HepG2 (cell line): Measurements from ENCODE around the gene DOCK1. TPM values are rescaled to one million over a fixed set of nuclear protein-coding genes. Genes with fewer than 3 reads are reported as not detected.

Source experiments
- ELF4 ChIP-seq: sonication (generic); formaldehyde crosslinking; IDR thresholded peaks from 2 replicates; pipeline ENCODE4 v1.5.0; 2020; ENCODE audit warnings: missing genetic modification reagents, mild to moderate bottlenecking, moderate library complexity, borderline replicate concordance
- IKZF5 ChIP-seq: IDR thresholded peaks from 2 replicates; pipeline ENCODE4 v1.6.1; 2018; ENCODE audit warnings: missing genetic modification reagents, mild to moderate bottlenecking, missing compliant biosample characterization
- KMT2A ChIP-seq: sonication (generic); formaldehyde crosslinking; IDR thresholded peaks from 2 replicates; pipeline ENCODE4 v1.4.0; 2020; ENCODE audit warnings: missing genetic modification reagents
- MAF1 ChIP-seq: sonication (generic); formaldehyde crosslinking; IDR thresholded peaks from 2 replicates; pipeline ENCODE4 v1.5.0; 2020; ENCODE audit warnings: missing genetic modification reagents, borderline replicate concordance
- MXD3 ChIP-seq: IDR thresholded peaks from 2 replicates; pipeline ENCODE4 v1.6.1; 2016; ENCODE audit warnings: mild to moderate bottlenecking, missing biosample characterization, missing genetic modification reagents
- NR1H2 ChIP-seq: sonication (generic); formaldehyde crosslinking; IDR thresholded peaks from 2 replicates; pipeline ENCODE4 v1.8.1; 2022; ENCODE audit warnings: low read depth, missing genetic modification reagents, borderline replicate concordance
- PAXIP1 ChIP-seq: sonication (generic); formaldehyde crosslinking; conservative IDR thresholded peaks from 2 replicates; pipeline ENCODE4 v1.4.0; 2020; ENCODE audit warnings: mild to moderate bottlenecking, missing genetic modification reagents, moderate library complexity
- REST ChIP-seq, 2 experiments: IDR thresholded peaks; 2 replicates each; pipeline ENCODE4 v1.6.1; 2011 to 2012; ENCODE audit warnings: low read length in 2 of 2, borderline replicate concordance in 1 of 2, low read depth in 1 of 2, mild to moderate bottlenecking in 1 of 2, moderate library complexity in 1 of 2
- SOX13 ChIP-seq, 3 experiments: fragments of 450-650 bp in 1 of 3; sonication (generic) in 1 of 3; formaldehyde crosslinking in 1 of 3; IDR thresholded peaks in 2 of 3; conservative IDR thresholded peaks in 1 of 3; 2 replicates each; pipeline versions ENCODE4 v1.5.0 to v1.6.1; 2016 to 2020; ENCODE audit warnings: antibody characterized with exemption in 1 of 3, mild to moderate bottlenecking in 1 of 3, missing compliant biosample characterization in 1 of 3, missing genetic modification reagents in 1 of 3, moderate library complexity in 1 of 3
- SP1 ChIP-seq, 2 experiments: fragments of 450-650 bp in 1 of 2; sonication (generic) in 1 of 2; formaldehyde crosslinking in 1 of 2; IDR thresholded peaks; 2 replicates each; pipeline versions ENCODE4 v1.4.0 to v1.6.1; 2016 to 2020; ENCODE audit warnings: missing genetic modification reagents in 1 of 2
- THAP11 ChIP-seq: IDR thresholded peaks from 2 replicates; pipeline ENCODE4 v1.6.1; 2016; ENCODE audit warnings: missing biosample characterization, missing genetic modification reagents
- THYN1 ChIP-seq: sonication (generic); formaldehyde crosslinking; IDR thresholded peaks from 2 replicates; pipeline ENCODE4 v1.8.1; 2023; ENCODE audit warnings: low read depth, mild to moderate bottlenecking, moderate library complexity, missing genetic modification reagents, borderline replicate concordance
- ZNF484 ChIP-seq: sonication (generic); formaldehyde crosslinking; IDR thresholded peaks from 2 replicates; pipeline ENCODE4 v1.5.1; 2020; ENCODE audit warnings: mild to moderate bottlenecking, low read depth, missing genetic modification reagents, borderline replicate concordance
- ZNF614 ChIP-seq: IDR thresholded peaks from 2 replicates; pipeline ENCODE4 v1.6.1; 2018; ENCODE audit warnings: missing biosample characterization, missing genetic modification reagents, inconsistent platforms, borderline replicate concordance
- ZNF780A ChIP-seq: sonication (generic); formaldehyde crosslinking; IDR thresholded peaks from 2 replicates; pipeline ENCODE4 v1.8.0; 2022; ENCODE audit warnings: mild to moderate bottlenecking, missing genetic modification reagents, moderate library complexity
- polyA plus RNA-seq, 8 experiments: library from polyadenylated mRNA; depleted of rRNA in 3 of 8; stranded (reverse) in 7 of 8; unstranded in 1 of 8; fragments of >200 nt; fragmentation: Illumina TruSeq in 4 of 8; extraction: Trizol in 4 of 8; gene quantifications; 2 replicates each; pipeline versions ENCODE4 v1.2.1 to v1.2.3, GENCODE V29; 2011 to 2016; ENCODE audit warnings: low read depth in 4 of 8, missing spikeins in 1 of 8, mixed read lengths in 1 of 8; ENCODE audit not compliant: insufficient read depth in 1 of 8
- total RNA-seq, 5 experiments: library from RNA; depleted of rRNA; stranded (reverse); fragments of >200 nt; fragmentation: Illumina TruSeq; extraction: Trizol; gene quantifications; 2 replicates each; pipeline ENCODE4 v1.2.3, GENCODE V29; 2016; ENCODE audit warnings: low read depth in 1 of 5

Gene DOCK1
- total and polyA plus RNA-seq, 2 of the 13 experiments (the other 11 are each of a cell fraction or from before 2014, with no cell fraction given) = 8.3 to 25.5 TPM

GRCh38 chr10:126905776-126906703 lies 812 bp downstream of the DOCK1 start (continued):
- TF ChIP-seq IKZF5 (CRISPR knock-in tag) (0 out of 2 replicates have a peak, but pooled peaks have one; percentile 31), ZNF614 (CRISPR knock-in tag) (no peak), THAP11 (CRISPR knock-in tag) (no peak), PAXIP1 (CRISPR knock-in tag) (no peak), REST (IDR thresholded peaks at IDR 0.05; ENCODE audit: borderline replicate concordance in 1 of 2, low read depth in 1 of 2, low read length in 2 of 2) (no peak), ZNF484 (CRISPR knock-in tag) (no peak), MXD3 (CRISPR knock-in tag) (no peak), SOX13 (IDR thresholded peaks at IDR 0.05) (no peak), SOX13 (CRISPR knock-in tag; conservative IDR thresholded peaks at IDR 0.05 in 1 of 2, IDR thresholded peaks at IDR 0.05 in 1 of 2) (no peak), SP1 (IDR thresholded peaks at IDR 0.05) (no peak), SP1 (CRISPR knock-in tag; IDR thresholded peaks at IDR 0.05) (peak; percentile 29; the same call in 1 of the 2 replicates), ELF4 (no peak), THYN1 (CRISPR knock-in tag) (no peak), KMT2A (peak; percentile 28; the same call in 1 of the 2 replicates), MAF1 (no peak), ZNF780A (CRISPR knock-in tag) (no peak), NR1H2 (CRISPR knock-in tag) (no peak)
